Measurements from ENCODE around the gene USP49. TPM values are rescaled to one million over a fixed set of nuclear protein-coding genes. Genes with fewer than 3 reads are reported as not detected.
"Not testable (repeated sequence)": the region's sequence is repeated elsewhere in the genome, so short reads cannot be mapped to it uniquely, and the experiment has no call there.

USP49 gene
- total RNA-seq (10 to 100 TPM in 2 of 5 donors, 1 to 10 TPM in 3; 4.0 to 26.3 (median 5.7) TPM), polyA plus RNA-seq (1 to 10 TPM in 1 of 3 donors, under 1 TPM in 2; 0.50 to 1.2 (median 0.58) TPM)
- long read RNA-seq, donor 1, partial matches to known transcripts, result 95 of 95 reads
- long read RNA-seq, donor 1, other reads (novel, unspliced or antisense), result 0 of 95 reads
- long read RNA-seq, donor 2, result 0 reads
- long read RNA-seq, donor 3, result 0 reads
- long read RNA-seq, donor 4, result 0 reads
- long read RNA-seq, donor 5, result 0 reads
- long read RNA-seq, donor 6, partial matches to known transcripts, result 0 of 1 reads
- long read RNA-seq, donor 6, other reads (novel, unspliced or antisense), result 0 of 1 reads
- long read RNA-seq, donor 7, result 0 reads
- long read RNA-seq, donor 8, result 0 reads
- long read RNA-seq, donor 9, result 0 reads
- long read RNA-seq, donor 10, result 0 reads

GRCh38 chr6:41895300-41896233 lies at the start of gene USP49:
Gene USP49 (minus strand): TSS chr6:41895375. CDS start chr6:41806983, 88,392 bp downstream.
- 1 to 2% (median 1%) methylated on average over 55 of the region's 55 CpGs for WGBS, 5 donors
- peaks cover 5 to 35% (median 25%) of the 10 kb centered on the region in 4 donors for H3K4me1 ChIP-seq
- no peaks in the 10 kb centered on the region for H3K9me3 ChIP-seq
- H3K4me3 ChIP-seq, result peak within 1 kb of the TSS; percentile 71 to 81 (median 74)
- TF ChIP-seq POLR2AphosphoS5 (IDR thresholded peaks at IDR 0.05) (peak in 2 of 3 donors; percentile 8 to 16), CTCF (IDR thresholded peaks at IDR 0.05) (no peak), POLR2A (IDR thresholded peaks at IDR 0.05) (no peak), EP300 (IDR thresholded peaks at IDR 0.05) (no peak)
- peaks cover 0 to 3% (median 0%) of the 10 kb centered on the region in 4 donors for H3K36me3 ChIP-seq
- peak; percentile 91 to 97 for DNase-seq
- intact Hi-C loops (cut with DNase I; ENCODE audit: low total_unique reads), result no loop called here
- H3K27ac ChIP-seq, result peak within 1 kb of the TSS; percentile 80 to 96 (median 89)
- no peaks in the 10 kb centered on the region for H3K27me3 ChIP-seq

- Histone ChIP-seq H3K9me3 (no peaks in the 10 kb centered on the region), H3K36me3 (no peaks in the 10 kb centered on the region), H3K4me3 (no peak overlapping the region), H3K4me1 (peaks cover 29 to 38% (median 37%) of the 10 kb centered on the region in 4 donors), H3K27ac (no peak overlapping the region), H3K27me3 (no peaks in the 10 kb centered on the region)
- intact Hi-C loops (cut with DNase I; ENCODE audit: low total_unique reads), result no loop called here
- TF ChIP-seq CTCF (IDR thresholded peaks at IDR 0.05) (no peak), EP300 (IDR thresholded peaks at IDR 0.05) (no peak), POLR2A (IDR thresholded peaks at IDR 0.05) (no peak), POLR2AphosphoS5 (IDR thresholded peaks at IDR 0.05) (no peak)
- no peak for DNase-seq
Observed at GRCh38 chr6:41943456-41943855, 48.3 kb upstream of the USP49 start.

- H3K4me3 ChIP-seq; DNase-seq; H3K27me3 ChIP-seq; intact Hi-C loops (cut with DNase I; ENCODE audit: low total_unique reads); H3K9me3 ChIP-seq; H3K36me3 ChIP-seq: not testable (repeated sequence)
- peaks cover 29 to 43% (median 43%) of the 10 kb centered on the region in 4 donors for H3K4me1 ChIP-seq
- 93 to 95% (median 94%) methylated on average over 13 to 14 of the region's 14 CpGs for WGBS, 5 donors
- H3K27ac ChIP-seq, result peak overlapping the region in 3 of 5 donors; percentile 89 to 91 (median 90)
Observed at GRCh38 chr6:41942882-41943281, 47.7 kb upstream of the USP49 start.

- Histone ChIP-seq H3K27me3 (no peaks in the 10 kb centered on the region), H3K36me3 (peaks cover 0 to 6% (median 2%) of the 10 kb centered on the region in 4 donors), H3K9me3 (no peaks in the 10 kb centered on the region), H3K4me1 (peaks cover 29 to 49% (median 46%) of the 10 kb centered on the region in 4 donors), H3K27ac (peak overlapping the region; percentile 83 to 91 (median 89)), H3K4me3 (peak overlapping the region; percentile 66 to 90 (median 84))
- DNase-seq, result no peak
- intact Hi-C loops (cut with DNase I; ENCODE audit: low total_unique reads), result no loop called here
- WGBS, 5 donors, result 31 to 35% (median 35%) methylated on average over 20 of the region's 20 CpGs
- TF ChIP-seq POLR2A (IDR thresholded peaks at IDR 0.05) (no peak), CTCF (IDR thresholded peaks at IDR 0.05) (no peak), EP300 (IDR thresholded peaks at IDR 0.05) (no peak), POLR2AphosphoS5 (IDR thresholded peaks at IDR 0.05) (no peak)
Observed at GRCh38 chr6:41942067-41942851, 47.1 kb upstream of the USP49 start.

All from stomach (tissue), 19 donors.